ENCODE measurements around the gene G2E3.
A peak's percentile ranks its signal among the peaks of the same experiment; 100 is the strongest.

The G2E3 gene

DNA sequence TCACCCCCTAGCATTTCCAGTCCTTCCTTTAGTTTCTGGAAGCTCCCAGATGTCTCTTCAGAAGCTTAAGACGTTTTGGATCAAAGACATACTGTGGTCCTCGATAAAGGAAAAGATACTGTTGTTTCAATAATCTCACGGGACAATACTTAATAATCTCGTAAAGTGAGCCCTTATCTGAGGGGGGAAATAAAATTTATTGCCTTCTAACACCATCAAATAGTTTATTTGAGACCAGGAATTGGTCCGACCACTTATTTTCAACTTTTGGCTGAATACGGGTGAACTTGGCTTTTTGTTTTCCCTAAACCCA is 640 bp upstream of the G2E3 start:
- TF ChIP-seq, protein P1, sequence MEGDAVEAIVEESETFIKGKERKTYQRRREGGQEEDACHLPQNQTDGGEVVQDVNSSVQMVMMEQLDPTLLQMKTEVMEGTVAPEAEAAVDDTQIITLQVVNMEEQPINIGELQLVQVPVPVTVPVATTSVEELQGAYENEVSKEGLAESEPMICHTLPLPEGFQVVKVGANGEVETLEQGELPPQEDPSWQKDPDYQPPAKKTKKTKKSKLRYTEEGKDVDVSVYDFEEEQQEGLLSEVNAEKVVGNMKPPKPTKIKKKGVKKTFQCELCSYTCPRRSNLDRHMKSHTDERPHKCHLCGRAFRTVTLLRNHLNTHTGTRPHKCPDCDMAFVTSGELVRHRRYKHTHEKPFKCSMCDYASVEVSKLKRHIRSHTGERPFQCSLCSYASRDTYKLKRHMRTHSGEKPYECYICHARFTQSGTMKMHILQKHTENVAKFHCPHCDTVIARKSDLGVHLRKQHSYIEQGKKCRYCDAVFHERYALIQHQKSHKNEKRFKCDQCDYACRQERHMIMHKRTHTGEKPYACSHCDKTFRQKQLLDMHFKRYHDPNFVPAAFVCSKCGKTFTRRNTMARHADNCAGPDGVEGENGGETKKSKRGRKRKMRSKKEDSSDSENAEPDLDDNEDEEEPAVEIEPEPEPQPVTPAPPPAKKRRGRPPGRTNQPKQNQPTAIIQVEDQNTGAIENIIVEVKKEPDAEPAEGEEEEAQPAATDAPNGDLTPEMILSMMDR (IDR thresholded peaks at IDR 0.05; ENCODE audit: low read depth, low read length): no peak
- no peak for DNase-seq (ENCODE audit: low read depth in 2 of 2)
- H3K4me3 ChIP-seq (replicated peaks in 1 of 2; ENCODE audit: low read depth in 2 of 2, low read length in 2 of 2): peak overlapping the region; percentile 83 to 98

DNA sequence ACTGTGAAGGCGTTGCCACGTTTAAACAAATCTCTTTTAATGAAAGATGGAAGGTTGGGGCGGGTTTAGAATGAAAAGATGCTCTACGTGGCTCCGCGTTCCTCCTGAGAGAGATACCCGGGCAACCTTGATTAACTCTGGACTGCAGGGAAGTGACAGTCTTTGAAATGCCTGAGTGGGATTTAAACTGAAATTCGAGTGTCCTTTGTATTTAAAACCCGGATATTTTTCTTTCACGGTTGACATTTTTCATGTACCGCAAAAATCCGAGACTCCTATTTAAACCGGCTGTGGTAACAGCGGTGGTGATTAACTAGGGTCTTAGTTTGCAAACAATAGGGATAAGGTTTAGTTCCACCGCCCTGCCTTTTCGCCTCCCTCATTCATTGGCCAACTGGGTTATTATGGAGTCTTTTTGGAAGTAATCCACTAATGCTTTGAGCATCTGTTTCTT is 707 bp downstream of the G2E3 start:
- DNase-seq (ENCODE audit: low read depth in 2 of 2): peak; percentile 40 to 60
- H3K4me3 ChIP-seq (replicated peaks in 1 of 2; ENCODE audit: low read depth in 2 of 2, low read length in 2 of 2): peak overlapping the region; percentile 83 to 98
- TF ChIP-seq, protein P1 (IDR thresholded peaks at IDR 0.05; ENCODE audit: low read depth, low read length): no peak

DNA sequence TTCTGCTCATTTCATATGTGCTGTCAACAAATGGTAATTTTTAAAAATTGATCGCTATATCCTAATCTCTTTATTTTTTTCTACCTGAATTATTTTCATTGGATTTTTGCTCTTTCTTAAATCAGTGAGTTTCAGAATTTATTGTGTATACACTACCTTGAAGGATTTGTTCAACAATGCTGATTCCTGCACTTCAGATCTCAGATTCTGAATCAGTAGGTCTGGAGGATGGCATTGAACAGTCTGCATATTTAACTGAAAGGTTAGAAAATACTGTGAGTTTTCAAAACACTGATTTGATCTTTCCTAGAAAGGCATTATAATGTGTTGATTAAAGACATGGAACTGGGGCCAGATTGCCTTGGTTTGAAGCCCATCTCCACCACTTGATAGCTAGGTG is 1.6 kb downstream of the G2E3 start:
- TF ChIP-seq, protein P1 (IDR thresholded peaks at IDR 0.05; ENCODE audit: low read depth, low read length): no peak
- DNase-seq (ENCODE audit: low read depth in 2 of 2): no peak
- peak overlapping the region in 1 of 2 donors; percentile 98 for H3K4me3 ChIP-seq (replicated peaks in 1 of 2; ENCODE audit: low read depth in 2 of 2, low read length in 2 of 2)

DNA sequence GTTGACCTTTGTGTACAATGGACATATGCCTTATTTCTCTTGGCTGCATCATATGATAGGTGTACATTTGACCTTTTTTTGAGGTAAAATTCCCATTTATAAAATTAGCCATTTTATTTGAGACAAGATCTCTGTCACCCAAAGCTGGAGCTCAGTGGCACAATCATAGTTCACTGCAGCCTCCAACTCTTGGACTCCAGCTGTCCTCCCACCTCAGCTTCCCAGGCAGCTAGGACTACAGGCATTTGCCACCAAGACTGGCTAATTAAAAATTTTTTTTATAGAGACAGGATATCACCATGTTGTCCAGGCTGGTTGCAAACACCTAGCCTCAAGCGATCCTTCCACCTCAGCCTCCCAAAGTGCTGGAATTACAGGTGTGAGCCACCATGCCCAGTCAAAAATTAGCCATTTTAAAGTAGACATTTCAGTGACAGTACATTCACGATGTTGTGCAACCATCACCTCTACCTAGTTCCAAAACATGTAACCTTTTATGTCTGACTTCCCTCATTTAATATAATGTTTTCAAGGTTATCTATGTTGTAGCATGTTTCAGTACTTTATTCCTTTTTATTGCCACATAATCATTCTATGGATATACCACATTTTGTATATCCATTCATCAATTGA is 5.4 kb downstream of the G2E3 start:
- no peak for DNase-seq (ENCODE audit: low read depth in 2 of 2)
- no peak overlapping the region for H3K4me3 ChIP-seq (replicated peaks in 1 of 2; ENCODE audit: low read depth in 2 of 2, low read length in 2 of 2)
- TF ChIP-seq, protein P1 (IDR thresholded peaks at IDR 0.05; ENCODE audit: low read depth, low read length): no peak

DNA sequence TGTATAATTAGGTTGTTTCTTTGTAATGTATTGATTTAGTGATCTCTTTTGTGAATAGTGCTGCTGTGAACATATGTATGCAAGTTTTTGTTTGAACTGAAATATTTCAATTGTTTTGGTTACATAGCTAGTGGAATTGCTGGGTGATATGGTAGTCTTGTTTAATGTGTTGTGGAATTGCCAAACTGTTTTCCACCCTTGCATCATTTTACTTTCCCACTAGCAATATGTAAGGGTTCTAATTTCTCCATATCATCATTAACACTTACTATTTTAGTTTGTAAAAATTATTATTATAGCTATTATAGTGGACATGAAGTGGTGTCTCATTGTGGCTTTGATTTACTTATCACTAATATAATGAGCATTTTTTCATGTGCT is 5.9 kb downstream of the G2E3 start:
- no peak overlapping the region for H3K4me3 ChIP-seq (replicated peaks in 1 of 2; ENCODE audit: low read depth in 2 of 2, low read length in 2 of 2)
- TF ChIP-seq, protein P1 (IDR thresholded peaks at IDR 0.05; ENCODE audit: low read depth, low read length): no peak

DNA sequence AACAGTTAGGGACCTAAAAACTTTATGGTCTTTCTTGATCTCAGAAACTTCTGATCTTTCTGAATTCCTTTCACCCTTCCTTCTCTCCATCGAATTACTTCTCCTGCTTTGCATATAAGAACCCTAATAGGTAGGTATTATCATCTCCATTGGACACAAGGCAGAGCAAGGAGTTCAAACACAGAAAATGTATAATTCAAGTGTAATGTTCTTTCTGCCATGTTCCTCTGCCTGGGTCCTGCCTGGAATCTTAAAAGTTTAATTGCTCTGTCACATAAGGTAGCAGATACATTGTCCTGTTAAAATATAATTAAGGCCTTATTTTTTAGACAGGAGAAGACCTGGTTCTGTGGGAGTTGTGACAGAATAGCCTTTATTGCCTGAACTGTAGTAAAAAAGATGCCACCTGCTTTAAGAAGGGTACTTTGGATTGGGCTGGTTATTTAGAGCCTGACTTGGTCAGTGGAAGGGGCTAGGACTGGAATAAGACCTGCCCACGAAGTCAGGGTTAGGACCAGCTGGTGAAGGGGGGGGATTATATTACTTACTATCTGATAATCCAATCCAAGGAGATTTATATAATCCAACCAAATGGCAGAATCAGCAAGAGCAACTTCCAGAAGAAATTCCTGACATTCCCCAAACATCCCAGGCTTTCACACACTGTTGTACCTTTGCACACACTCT is 10.4 kb downstream of the G2E3 start:
- H3K4me3 ChIP-seq (replicated peaks in 1 of 2; ENCODE audit: low read depth in 2 of 2, low read length in 2 of 2): no peak overlapping the region
- no peak for DNase-seq (ENCODE audit: low read depth in 2 of 2)
- TF ChIP-seq, protein P1 (IDR thresholded peaks at IDR 0.05; ENCODE audit: low read depth, low read length): no peak

More for the DNA sequence above, 5.9 kb downstream of the G2E3 start:
- DNase-seq (ENCODE audit: low read depth in 2 of 2): no peak

Data from cardiac fibroblast (primary cell).